Adrenal gland (tissue), 5 donors: Measurements from ENCODE around the gene HECTD1.

Experiments used
- CTCF ChIP-seq, 6 experiments: fragments of 450-650 bp in 4 of 6; fragments of 200-600 bp in 2 of 6; sonication (generic) in 1 of 6; IDR thresholded peaks; 1 replicate in 5 of 6; 2 replicates in 1 of 6; pipeline versions ENCODE4 v1.5.1 to v1.8.0; 2016 to 2021; ENCODE audit warnings: antibody characterized with exemption in 6 of 6, mild to moderate bottlenecking in 2 of 6, moderate library complexity in 1 of 6
- POLR2A ChIP-seq, 2 donors: fragments of 450-650 bp; IDR thresholded peaks; one replicate each; pipeline ENCODE4 v1.6.1; 2017; ENCODE audit warnings: antibody characterized with exemption in 2 of 2, mild to moderate bottlenecking in 2 of 2, moderate library complexity in 1 of 2
- donor health status: DM: no; HTN: no; CAD: no.

DNA sequence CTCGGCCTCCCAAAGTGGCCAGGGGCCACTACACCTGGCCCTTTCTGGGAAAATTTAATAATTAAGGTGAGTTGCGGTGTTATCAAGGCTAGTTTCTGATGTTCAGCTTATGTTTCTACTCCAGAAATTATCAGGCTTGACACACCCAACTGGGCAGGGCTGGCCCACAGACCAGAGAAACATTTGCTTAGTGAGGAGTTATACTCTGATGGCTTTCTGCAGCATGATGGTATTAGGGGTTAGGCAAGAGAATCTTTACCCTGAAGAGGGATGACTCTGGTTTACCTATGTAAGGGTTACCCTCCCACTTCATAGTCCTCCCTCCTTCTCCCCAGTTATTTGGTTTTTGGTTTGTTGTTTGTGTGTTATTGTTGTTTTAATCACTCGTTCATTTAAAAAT is 24.5 kb upstream of the HECTD1 start:
- TF ChIP-seq CTCF (IDR thresholded peaks at IDR 0.05) (no peak), POLR2A (IDR thresholded peaks at IDR 0.05) (no peak)
